H1 (cell line): ENCODE measurements around the gene LILRB2. TPM values are rescaled to one million over a fixed set of nuclear protein-coding genes. Genes with fewer than 3 reads are reported as not detected.
"Not testable (repeated sequence)": the region's sequence is repeated elsewhere in the genome, so short reads cannot be mapped to it uniquely, and the experiment has no call there.

ENCODE experiments used
- CTCF ChIA-PET: fragments of 300-600 bp; sonication (Branson Sonifier 250); formaldehyde crosslinking; loops from one replicate; lab custom pipeline; 2021; ENCODE audit not compliant: partially characterized antibody; lab: Charles Lee
- POLR2A ChIA-PET: fragments of 300-600 bp; sonication (Branson Sonifier 250); formaldehyde crosslinking; loops from one replicate; lab custom pipeline; 2021; ENCODE audit warnings: inconsistent platforms; ENCODE audit not compliant: partially characterized antibody; lab: Charles Lee
- DNase-seq, 2 experiments: peaks; one replicate each; pipeline versions ENCODE4 v3.0.0 to v3.0.0-alpha.2; 2010 to 2022; ENCODE audit warnings: low spot score in 2 of 2, low read depth in 1 of 2, mixed read lengths in 1 of 2
- FAIRE-seq: peaks from 2 replicates; lab custom pipeline; 2011; peaks lifted over from hg19 to GRCh38; lab: Jason Lieb, UNC
- H2AFZ ChIP-seq: 2 replicates; pipeline ENCODE4 v1.8.1; 2012; ENCODE audit warnings: low read length, inconsistent platforms
- H2AK5ac ChIP-seq: 2 replicates; pipeline ENCODE4 v1.6.1; 2013; ENCODE audit warnings: low read depth, low read length
- H2BK120ac ChIP-seq: replicated peaks from 2 replicates; pipeline ENCODE3; 2013; ENCODE audit warnings: low read depth, low read length, inconsistent platforms
- H2BK12ac ChIP-seq: 2 replicates; pipeline ENCODE4 v1.6.1; 2013; ENCODE audit warnings: low read depth, low read length
- H2BK15ac ChIP-seq: 2 replicates; pipeline ENCODE4 v1.6.1; 2013; ENCODE audit warnings: low read length
- H2BK20ac ChIP-seq: 2 replicates; pipeline ENCODE4 v1.6.1; 2013; ENCODE audit warnings: low read length
- H2BK5ac ChIP-seq: 2 replicates; pipeline ENCODE4 v1.6.1; 2013; ENCODE audit warnings: low read depth, low read length
- H3K14ac ChIP-seq: 2 replicates; pipeline ENCODE4 v1.6.1; 2013; ENCODE audit warnings: inconsistent platforms; ENCODE audit not compliant: insufficient read length
- H3K18ac ChIP-seq: 2 replicates; pipeline ENCODE4 v1.6.1; 2013; ENCODE audit warnings: low read length; ENCODE audit errors: extremely low read depth
- H3K23ac ChIP-seq: 2 replicates; pipeline ENCODE4 v1.6.1; 2013; ENCODE audit warnings: inconsistent platforms; ENCODE audit not compliant: insufficient read length
- H3K23me2 ChIP-seq: 2 replicates; pipeline ENCODE4 v1.6.1; 2013; ENCODE audit warnings: low read depth, low read length
- H3K27ac ChIP-seq: 2 replicates; pipeline ENCODE4 v1.6.1; 2011; ENCODE audit warnings: low read depth, low read length, inconsistent platforms
- H3K27me3 ChIP-seq, 4 experiments: replicated peaks in 1 of 4; 1 replicate in 1 of 4; 2 replicates in 3 of 4; pipeline versions ENCODE4 v1.6.1 to v1.8.1; 2011 to 2013; ENCODE audit warnings: low read length in 3 of 4, mild to moderate bottlenecking in 3 of 4, inconsistent platforms in 2 of 4, mixed read lengths in 2 of 4, moderate library complexity in 1 of 4; ENCODE audit not compliant: control insufficient read depth in 3 of 4, insufficient read depth in 3 of 4; ENCODE audit errors: extremely low read depth in 1 of 4
- H3K36me3 ChIP-seq, 4 experiments: 2 replicates each; pipeline versions ENCODE4 v1.6.1 to v1.8.1; 2011 to 2013; ENCODE audit warnings: mild to moderate bottlenecking in 4 of 4, low read length in 3 of 4, moderate library complexity in 2 of 4, control low read depth in 1 of 4, inconsistent platforms in 1 of 4; ENCODE audit not compliant: insufficient read depth in 4 of 4, control insufficient read depth in 2 of 4
- H3K4ac ChIP-seq: replicated peaks from 2 replicates; pipeline ENCODE3; 2013; ENCODE audit warnings: low read length, low read depth, mixed read lengths, inconsistent platforms; ENCODE audit not compliant: insufficient read length
- H3K4me1 ChIP-seq, 4 experiments: replicated peaks in 1 of 4; 1 replicate in 1 of 4; 2 replicates in 3 of 4; pipeline versions ENCODE4 v1.6.1 to v1.8.1; 2011 to 2013; ENCODE audit warnings: low read length in 3 of 4, inconsistent platforms in 2 of 4, mixed read lengths in 1 of 4; ENCODE audit not compliant: insufficient read depth in 4 of 4, control insufficient read depth in 3 of 4
- H3K4me2 ChIP-seq, 2 experiments: 2 replicates each; pipeline versions ENCODE4 v1.6.1 to v1.8.1; 2011 to 2013; ENCODE audit warnings: low read depth in 2 of 2, low read length in 2 of 2, control low read depth in 1 of 2, inconsistent platforms in 1 of 2, mild to moderate bottlenecking in 1 of 2; ENCODE audit not compliant: insufficient read depth in 1 of 2
- H3K4me3 ChIP-seq, 4 experiments: fragments of 200-600, 300-600 bp in 1 of 4; sonication (generic), shearing (Covaris generic), sonication (Bioruptor Twin) in 1 of 4; 2 replicates each; pipeline versions ENCODE4 v1.5.1 to v1.8.1; 2011 to 2016; ENCODE audit warnings: low read length in 4 of 4, low read depth in 3 of 4, control low read depth in 2 of 4, inconsistent platforms in 2 of 4, mild to moderate bottlenecking in 2 of 4, mixed read lengths in 1 of 4, moderate library complexity in 1 of 4; ENCODE audit not compliant: insufficient read depth in 2 of 4; ENCODE audit errors: extremely low read depth in 1 of 4
- H3K56ac ChIP-seq: replicated peaks from 2 replicates; pipeline ENCODE3; 2013; ENCODE audit warnings: low read depth, mild to moderate bottlenecking, mixed read lengths, low read length, inconsistent platforms; ENCODE audit not compliant: insufficient read length
- H3K79me1 ChIP-seq: 2 replicates; pipeline ENCODE4 v1.6.1; 2013; ENCODE audit warnings: low read depth, low read length, control low read depth
- H3K79me2 ChIP-seq, 2 experiments: 2 replicates each; pipeline versions ENCODE4 v1.6.1 to v1.8.1; 2012 to 2013; ENCODE audit warnings: low read length in 2 of 2, mild to moderate bottlenecking in 2 of 2, inconsistent platforms in 1 of 2; ENCODE audit not compliant: insufficient read depth in 2 of 2, control insufficient read depth in 1 of 2
- H3K9ac ChIP-seq, 4 experiments: replicated peaks in 1 of 4; 1 replicate in 1 of 4; 2 replicates in 3 of 4; pipeline versions ENCODE4 v1.6.1 to v1.8.1; 2011 to 2013; ENCODE audit warnings: low read depth in 3 of 4, low read length in 3 of 4, control low read depth in 2 of 4, mild to moderate bottlenecking in 2 of 4, moderate library complexity in 2 of 4, inconsistent platforms in 1 of 4; ENCODE audit errors: extremely low read depth in 1 of 4
- H3K9me3 ChIP-seq, 2 experiments: 2 replicates each; pipeline versions ENCODE4 v1.6.1 to v1.8.1; 2012 to 2013; ENCODE audit warnings: mild to moderate bottlenecking in 2 of 2, moderate library complexity in 2 of 2, control low read depth in 1 of 2, inconsistent platforms in 1 of 2, low read depth in 1 of 2, low read length in 1 of 2, mixed read lengths in 1 of 2; ENCODE audit not compliant: insufficient read depth in 2 of 2
- H4K20me1 ChIP-seq, 2 experiments: replicated peaks in 1 of 2; 2 replicates each; pipeline versions ENCODE3 to v1.8.1; 2011 to 2013; ENCODE audit warnings: inconsistent platforms in 2 of 2, low read length in 2 of 2, mild to moderate bottlenecking in 1 of 2; ENCODE audit not compliant: insufficient read depth in 2 of 2, control insufficient read depth in 1 of 2
- H4K5ac ChIP-seq: 2 replicates; pipeline ENCODE4 v1.6.1; 2013; ENCODE audit warnings: low read length, low read depth, mixed read lengths, inconsistent platforms; ENCODE audit not compliant: insufficient read length
- H4K8ac ChIP-seq: 2 replicates; pipeline ENCODE4 v1.8.0; 2013; ENCODE audit warnings: mild to moderate bottlenecking, moderate library complexity, low read length, inconsistent platforms; ENCODE audit not compliant: insufficient read depth; ENCODE audit errors: extremely low read depth
- H4K91ac ChIP-seq: replicated peaks from 2 replicates; pipeline ENCODE3; 2013; ENCODE audit warnings: low read length, mixed read lengths, inconsistent platforms; ENCODE audit not compliant: insufficient read length
- WGBS, 2 experiments: shearing (Covaris generic) in 1 of 2; methylation state at CpG; one replicate each; pipeline versions ENCODE4 v1.1.6 to v1.1.7; 2013 to 2015; ENCODE audit warnings: low lambda C conversion rate in 2 of 2, mixed read lengths in 2 of 2, inconsistent platforms in 1 of 2, low coverage in 1 of 2, missing lambda C conversion rate in 1 of 2; ENCODE audit not compliant: insufficient replicate concordance in 2 of 2, insufficient coverage in 1 of 2, insufficient read length in 1 of 2; ENCODE audit errors: extremely low coverage in 1 of 2, missing lambda C conversion rate in 1 of 2; 5-methylcytosine and 5-hydroxymethylcytosine counted together
- polyA plus RNA-seq, 7 experiments: library from polyadenylated mRNA; depleted of rRNA in 3 of 7; stranded (reverse) in 5 of 7; unstranded in 2 of 7; fragments of >200 nt in 5 of 7; fragments of 200-250 nt in 2 of 7; gene quantifications; 1 replicate in 5 of 7; 2 replicates in 1 of 7; 4 replicates in 1 of 7; pipeline versions ENCODE4 v1.2.1 to v1.2.3, GENCODE V29; 2011 to 2013; ENCODE audit warnings: missing spikeins in 2 of 7, mixed read lengths in 2 of 7
- total RNA-seq: library from RNA; stranded (reverse); fragmentation: NEBNext Ultra II Directional; extraction: Animal tissue kit (Norgen Biotek cat#: 25700); gene quantifications from 2 replicates; pipeline ENCODE4 v1.2.1, GENCODE V29; 2021

The LILRB2 gene
- total and polyA plus RNA-seq, 2 of the 8 experiments (the other 6 are each of a cell fraction or from before 2014, with no cell fraction given) = not detected

- H2AK5ac ChIP-seq, H2AFZ ChIP-seq, H4K91ac ChIP-seq, FAIRE-seq, H4K5ac ChIP-seq, H3K23me2 ChIP-seq, H2BK20ac ChIP-seq, H3K36me3 ChIP-seq, H2BK5ac ChIP-seq, POLR2A ChIA-PET, H2BK12ac ChIP-seq, DNase-seq, CTCF ChIA-PET, H2BK15ac ChIP-seq, H3K9me3 ChIP-seq, H3K27me3 ChIP-seq, H3K79me2 ChIP-seq, H3K79me1 ChIP-seq, H3K14ac ChIP-seq, H3K4me3 ChIP-seq, H4K8ac ChIP-seq, H3K9ac ChIP-seq, H3K27ac ChIP-seq, H3K4ac ChIP-seq, H3K23ac ChIP-seq, H4K20me1 ChIP-seq, H3K18ac ChIP-seq, H2BK120ac ChIP-seq, H3K56ac ChIP-seq, H3K4me2 ChIP-seq, H3K4me1 ChIP-seq: not testable (repeated sequence)
- 62% methylated on average over 2 of the region's 4 CpGs; no CpG with 5 or more reads in 1 of the 2 experiments for WGBS, 2 experiments
Measured at GRCh38 chr19:54242234-54242633, 38.7 kb downstream of the LILRB2 start.
